Measurements from ENCODE around the gene SLC9A4. TPM values are rescaled to one million over a fixed set of nuclear protein-coding genes. Genes with fewer than 3 reads are reported as not detected.

Gene SLC9A4
- total RNA-seq = not detected in 2 replicates

DNA sequence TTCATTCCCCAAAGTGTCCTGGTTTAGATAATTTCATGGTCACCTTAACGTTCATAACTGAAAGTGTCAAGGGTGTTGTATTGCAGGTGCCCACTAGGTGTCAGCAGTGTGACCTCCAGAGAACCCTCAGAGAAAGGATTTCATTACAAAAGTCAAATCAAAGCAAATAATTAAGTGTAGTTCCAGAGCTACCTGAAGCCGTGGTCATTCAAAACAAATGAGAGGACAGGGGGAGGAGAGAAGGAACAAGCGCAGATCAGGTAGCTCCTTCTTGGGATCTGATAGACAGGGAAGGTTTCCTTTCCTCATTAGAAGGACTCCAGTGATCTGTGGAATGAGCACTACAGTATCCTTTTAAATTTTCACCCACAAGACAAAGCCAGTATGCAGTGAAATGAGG, at the start of gene SLC9A4:
TSS of gene SLC9A4 (plus strand) at position 207 of the 400 bp plus-strand sequence. CDS start 534 bp downstream, outside the sequence.

Other genes starting within 250 kb of the SLC9A4 start
- gene IL1RL1, start 161.7 kb upstream of the SLC9A4 start, total RNA-seq = 2.1 and 108 TPM in 2 replicates
- 3.1 and 57.0 TPM in 2 replicates for gene IL18R1, start 117.4 kb upstream of the SLC9A4 start, total RNA-seq
- gene IL18RAP, start 50.1 kb upstream of the SLC9A4 start, total RNA-seq = 0.26 and 0.32 TPM in 2 replicates
- not detected in 2 replicates for gene SLC9A2, start 146.3 kb downstream of the SLC9A4 start, total RNA-seq

Data from epithelial cell of alveolus of lung (primary cell).